GM10248 (cell line): ENCODE data around the gene HEXIM1.

Source experiments
- CTCF ChIA-PET: fragments of 300-600 bp; sonication (Branson Sonifier 250); formaldehyde crosslinking; extraction: SDS; loops from one replicate; lab custom pipeline; 2021; ENCODE audit warnings: antibody characterized with exemption; lab: Yijun Ruan, JAX
- POLR2A ChIA-PET: fragments of 350-650 bp; sonication (Branson Sonifier 250); formaldehyde crosslinking; extraction: SDS; loops from one replicate; lab custom pipeline; 2020; ENCODE audit warnings: antibody characterized with exemption; lab: Yijun Ruan, JAX
- DNase-seq: peaks from one replicate; pipeline ENCODE4 v3.0.0; 2012; ENCODE audit errors: extremely low spot score
- TF ChIP-seq, protein P1 (sequence below): IDR thresholded peaks from 2 replicates; pipeline ENCODE4 v1.5.1; 2012; ENCODE audit warnings: mild to moderate bottlenecking, low read depth; ENCODE audit errors: extremely low read depth, missing control alignments, control extremely low read depth

The HEXIM1 gene

DNA sequence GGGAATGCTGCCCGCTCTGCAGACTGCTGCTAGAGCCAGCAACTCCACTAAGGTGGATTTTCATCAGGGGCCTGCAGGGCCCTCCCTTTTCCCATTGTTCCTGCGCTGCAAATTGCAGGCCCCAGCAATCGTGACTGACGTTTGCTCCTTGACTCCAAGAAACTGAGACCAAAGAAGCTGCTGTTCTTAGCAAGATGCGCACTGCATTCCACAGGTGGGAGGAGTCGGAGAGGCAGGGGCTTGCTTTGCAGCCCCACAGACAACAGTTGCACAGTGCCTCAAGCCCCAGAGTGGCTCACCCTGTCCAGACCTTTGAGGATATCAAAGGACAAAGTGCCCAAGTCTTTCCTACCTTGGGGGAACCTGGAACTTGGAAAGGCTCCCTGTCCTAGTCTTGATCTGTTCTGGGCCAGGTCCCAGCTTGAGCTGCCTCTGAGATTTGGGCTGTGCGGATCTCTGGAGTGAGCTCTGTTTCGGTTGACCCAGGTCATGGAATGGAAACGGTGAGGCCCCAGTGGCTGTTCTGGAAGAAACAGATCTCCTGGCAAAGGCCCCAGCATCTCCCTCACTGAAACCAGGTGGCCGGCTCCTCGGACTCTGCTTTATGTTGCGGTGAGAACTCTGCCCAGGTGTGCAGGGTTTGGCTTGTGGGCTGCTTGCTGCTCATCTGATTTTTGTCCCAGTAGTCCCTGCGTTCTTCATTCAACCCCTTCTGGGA lies 40.8 kb upstream of the HEXIM1 start:
- ChIA-PET POLR2A (interaction anchor here (2.1 kb wide), 1 partner anchor 41 kb away, joined by 5 read pairs; the partner anchor contains the start of gene HEXIM1), CTCF (interaction anchor here (3.3 kb wide), 1 partner anchor 8 kb away, joined by 17 read pairs; no protein-coding TSS in a partner anchor)
- no peak for DNase-seq
- TF ChIP-seq, protein P1, sequence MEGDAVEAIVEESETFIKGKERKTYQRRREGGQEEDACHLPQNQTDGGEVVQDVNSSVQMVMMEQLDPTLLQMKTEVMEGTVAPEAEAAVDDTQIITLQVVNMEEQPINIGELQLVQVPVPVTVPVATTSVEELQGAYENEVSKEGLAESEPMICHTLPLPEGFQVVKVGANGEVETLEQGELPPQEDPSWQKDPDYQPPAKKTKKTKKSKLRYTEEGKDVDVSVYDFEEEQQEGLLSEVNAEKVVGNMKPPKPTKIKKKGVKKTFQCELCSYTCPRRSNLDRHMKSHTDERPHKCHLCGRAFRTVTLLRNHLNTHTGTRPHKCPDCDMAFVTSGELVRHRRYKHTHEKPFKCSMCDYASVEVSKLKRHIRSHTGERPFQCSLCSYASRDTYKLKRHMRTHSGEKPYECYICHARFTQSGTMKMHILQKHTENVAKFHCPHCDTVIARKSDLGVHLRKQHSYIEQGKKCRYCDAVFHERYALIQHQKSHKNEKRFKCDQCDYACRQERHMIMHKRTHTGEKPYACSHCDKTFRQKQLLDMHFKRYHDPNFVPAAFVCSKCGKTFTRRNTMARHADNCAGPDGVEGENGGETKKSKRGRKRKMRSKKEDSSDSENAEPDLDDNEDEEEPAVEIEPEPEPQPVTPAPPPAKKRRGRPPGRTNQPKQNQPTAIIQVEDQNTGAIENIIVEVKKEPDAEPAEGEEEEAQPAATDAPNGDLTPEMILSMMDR, result no peak

DNA sequence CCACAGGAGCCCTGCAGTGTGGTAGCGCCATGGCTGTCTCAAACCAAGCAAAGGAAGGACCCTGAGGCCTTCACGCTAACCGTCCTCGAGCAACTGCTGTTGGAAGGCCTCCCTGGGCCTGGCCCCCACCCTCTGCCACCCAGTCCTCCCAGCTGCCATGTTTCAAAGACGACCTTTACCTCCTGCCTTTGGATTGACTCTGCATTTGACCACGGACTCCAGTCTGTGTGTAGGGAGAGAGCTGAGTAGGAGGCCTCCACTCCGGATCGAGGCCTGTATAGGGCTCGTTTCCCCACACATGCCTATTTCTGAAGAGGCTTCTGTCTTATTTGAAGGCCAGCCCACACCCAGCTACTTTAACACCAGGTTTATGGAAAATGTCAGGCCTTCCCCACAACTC lies 40.2 kb upstream of the HEXIM1 start:
- CTCF ChIA-PET, result interaction anchor here (1.6 to 3.3 kb wide), 2 partner anchors 9 to 27 kb away, joined by 5 to 17 read pairs; partner anchors contain the start of gene ACBD4
- no peak for DNase-seq
- TF ChIP-seq, protein P1, result no peak
- POLR2A ChIA-PET, result interaction anchor here (2.1 kb wide), 1 partner anchor 41 kb away, joined by 5 read pairs; the partner anchor contains the start of gene HEXIM1

DNA sequence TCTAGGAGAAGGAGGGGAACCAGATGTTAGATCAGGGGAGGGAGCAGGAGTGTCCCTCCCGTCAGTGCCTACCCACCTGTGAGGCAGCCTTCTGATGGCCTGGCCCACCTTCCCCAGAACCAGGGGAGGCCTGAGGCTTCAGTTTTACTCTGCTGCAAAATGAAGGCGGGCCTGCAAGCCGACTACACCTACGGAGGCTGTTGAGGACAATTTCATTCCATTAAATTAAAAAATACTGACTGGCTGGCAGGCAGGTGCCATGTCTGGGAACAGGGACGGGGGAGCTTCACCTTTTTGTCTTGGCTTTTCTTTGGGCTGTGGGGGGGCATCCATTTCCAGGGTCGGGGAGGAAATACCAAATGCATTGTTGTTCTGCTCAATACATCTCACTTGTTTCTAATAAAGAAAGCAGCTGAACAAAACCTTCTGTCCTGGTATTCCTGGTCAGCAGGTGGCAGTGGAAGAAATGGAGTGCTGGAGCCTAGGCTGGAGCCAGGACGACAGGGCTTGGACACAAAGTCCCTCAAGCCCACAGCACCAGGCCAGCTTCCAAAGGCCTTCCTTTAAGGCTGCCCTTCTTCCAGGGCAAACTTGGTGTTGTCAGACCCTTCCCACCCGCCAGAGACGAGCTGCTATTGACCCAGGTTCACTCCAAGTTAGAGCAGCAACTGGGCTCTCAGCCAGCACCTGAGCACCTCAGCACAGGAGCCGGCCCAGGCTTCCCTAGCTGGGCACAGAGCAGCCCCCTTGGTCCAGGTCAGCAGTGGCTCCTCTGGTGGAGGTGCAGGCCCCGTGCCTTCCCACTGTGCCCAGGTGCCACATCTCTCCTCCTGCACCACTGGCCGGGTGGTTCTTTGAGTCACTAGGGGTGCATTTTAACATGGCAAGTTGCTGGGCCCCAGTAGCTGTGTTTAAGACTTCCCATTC lies 39.4 kb upstream of the HEXIM1 start:
- TF ChIP-seq, protein P1, result no peak
- POLR2A ChIA-PET, result interaction anchor here (2.1 kb wide), 1 partner anchor 40 kb away, joined by 5 read pairs; the partner anchor contains the start of gene HEXIM1
- CTCF ChIA-PET, result interaction anchor here (1.6 to 3.3 kb wide), 2 partner anchors 10 to 26 kb away, joined by 5 to 17 read pairs; partner anchors contain the start of gene ACBD4
- DNase-seq, result no peak

DNA sequence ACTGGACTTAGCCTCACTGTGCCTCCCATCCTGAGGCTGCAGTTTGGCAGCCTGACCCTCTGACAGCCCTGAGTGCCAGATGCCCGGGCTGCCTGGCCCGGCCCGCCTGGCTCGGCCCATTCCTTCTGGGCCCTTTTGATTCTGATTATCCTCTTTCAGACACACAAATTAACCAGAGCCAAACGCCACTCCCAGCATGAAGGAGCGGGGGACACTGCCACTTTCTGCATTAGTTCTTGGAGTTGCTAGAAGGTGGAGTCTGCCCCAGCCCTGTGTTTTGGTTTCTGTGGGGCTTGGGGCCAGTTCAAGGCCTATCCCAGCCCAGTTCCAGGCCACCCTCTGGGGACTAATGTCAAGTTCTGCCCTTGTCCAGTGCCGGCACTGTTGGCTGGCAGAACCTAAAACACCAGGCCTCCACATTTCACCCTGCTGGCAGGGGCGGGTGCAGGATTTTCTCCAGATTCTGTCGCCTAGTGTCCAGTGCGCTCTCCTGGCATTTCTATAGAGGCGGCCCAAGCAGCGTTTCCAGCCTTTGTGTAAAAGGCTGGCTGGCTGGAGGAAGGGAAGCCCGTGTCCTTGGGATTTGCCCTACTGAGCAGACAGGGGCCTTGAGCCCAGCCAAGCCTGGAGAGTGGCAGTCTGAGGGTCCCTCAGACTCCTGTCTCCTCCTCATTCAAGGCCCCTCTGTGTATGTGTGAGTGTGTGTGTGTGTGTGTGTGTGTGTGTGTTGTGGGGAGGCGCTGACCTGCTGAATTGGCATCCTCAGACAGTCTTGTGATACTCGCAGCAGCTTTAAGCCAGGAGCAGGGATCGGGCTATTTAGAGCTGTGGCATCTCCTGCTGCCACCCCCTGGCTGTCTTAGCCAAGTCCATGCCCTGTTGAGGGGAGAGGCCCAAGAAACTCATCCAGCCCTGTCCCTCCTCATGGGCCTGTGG lies 37.3 kb upstream of the HEXIM1 start:
- no peak for DNase-seq
- ChIA-PET POLR2A (no interaction called here), CTCF (interaction anchor here (1.5 to 1.9 kb wide), 3 partner anchors 11 to 24 kb away, joined by 3 to 9 read pairs (median 7); partner anchors contain the start of gene ACBD4)
- TF ChIP-seq, protein P1, result no peak

DNA sequence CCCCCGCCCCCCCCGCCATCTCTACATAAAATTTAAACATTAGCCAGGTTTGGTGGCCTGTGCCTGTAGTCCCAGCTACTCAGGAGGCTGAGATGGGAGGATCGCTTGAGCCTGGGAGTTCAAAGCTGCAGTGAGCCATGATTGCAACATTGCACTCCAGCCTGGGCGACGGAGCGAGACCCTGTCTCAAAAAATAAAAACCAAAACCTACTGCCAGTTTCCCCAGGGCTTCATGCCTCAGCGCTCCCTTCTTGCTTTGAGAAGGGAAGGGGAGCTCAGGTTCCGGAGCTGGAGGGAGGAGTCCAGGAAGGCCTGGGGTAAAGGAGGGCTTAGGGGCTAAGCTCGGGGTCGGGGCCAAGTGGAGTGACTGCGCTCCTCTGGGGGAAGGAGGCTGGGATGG lies 36.4 kb upstream of the HEXIM1 start:
- POLR2A ChIA-PET, result no interaction called here
- DNase-seq, result no peak
- TF ChIP-seq, protein P1, result no peak
- CTCF ChIA-PET, result interaction anchor here (1.2 to 1.9 kb wide), 5 partner anchors 8 to 192 kb away, joined by 3 to 9 read pairs (median 5); partner anchors contain the start of gene ACBD4
